BE2C (cell line): Measurements from ENCODE around the gene SLC7A7.
"Not testable (repeated sequence)": the region's sequence is repeated elsewhere in the genome, so short reads cannot be mapped to it uniquely, and the experiment has no call there.

Experiments
- DNase-seq: peaks from one replicate; pipeline ENCODE4 v3.0.0-alpha.2; 2020
- H3K27me3 ChIP-seq: fragments of 250-450 bp; sonication (Bioruptor Pico); 2 replicates; pipeline ENCODE4 v1.5.1; 2020; ENCODE audit warnings: mild to moderate bottlenecking
- H3K36me3 ChIP-seq: fragments of 250-450 bp; sonication (Bioruptor Pico); 2 replicates; pipeline ENCODE4 v1.5.1; 2020; ENCODE audit warnings: mild to moderate bottlenecking
- H3K4me1 ChIP-seq: fragments of 250-450 bp; sonication (Bioruptor Pico); 2 replicates; pipeline ENCODE4 v1.5.1; 2020
- H3K4me3 ChIP-seq: 2 replicates; pipeline ENCODE4 v1.5.1; 2011; ENCODE audit warnings: low read depth, low read length
- H3K9me3 ChIP-seq: fragments of 250-450 bp; sonication (Bioruptor Pico); 2 replicates; pipeline ENCODE4 v1.5.1; 2020
- CTCF ChIP-seq: IDR thresholded peaks from 2 replicates; pipeline ENCODE4 v1.5.1; 2012; ENCODE audit warnings: mild to moderate bottlenecking, low read depth, low read length

Gene SLC7A7

GRCh38 chr14:22786685-22787084, 28.6 kb downstream of the SLC7A7 start:
- TF ChIP-seq CTCF = no peak
- Histone ChIP-seq H3K4me1 (peaks cover 2% of the 10 kb centered on the region; the same call in 1 of the 2 replicates), H3K36me3 (no peaks in the 10 kb centered on the region), H3K4me3 (no peak overlapping the region), H3K9me3 (no peaks in the 10 kb centered on the region), H3K27me3 (peaks cover 5% of the 10 kb centered on the region)
- no peak for DNase-seq

DNA sequence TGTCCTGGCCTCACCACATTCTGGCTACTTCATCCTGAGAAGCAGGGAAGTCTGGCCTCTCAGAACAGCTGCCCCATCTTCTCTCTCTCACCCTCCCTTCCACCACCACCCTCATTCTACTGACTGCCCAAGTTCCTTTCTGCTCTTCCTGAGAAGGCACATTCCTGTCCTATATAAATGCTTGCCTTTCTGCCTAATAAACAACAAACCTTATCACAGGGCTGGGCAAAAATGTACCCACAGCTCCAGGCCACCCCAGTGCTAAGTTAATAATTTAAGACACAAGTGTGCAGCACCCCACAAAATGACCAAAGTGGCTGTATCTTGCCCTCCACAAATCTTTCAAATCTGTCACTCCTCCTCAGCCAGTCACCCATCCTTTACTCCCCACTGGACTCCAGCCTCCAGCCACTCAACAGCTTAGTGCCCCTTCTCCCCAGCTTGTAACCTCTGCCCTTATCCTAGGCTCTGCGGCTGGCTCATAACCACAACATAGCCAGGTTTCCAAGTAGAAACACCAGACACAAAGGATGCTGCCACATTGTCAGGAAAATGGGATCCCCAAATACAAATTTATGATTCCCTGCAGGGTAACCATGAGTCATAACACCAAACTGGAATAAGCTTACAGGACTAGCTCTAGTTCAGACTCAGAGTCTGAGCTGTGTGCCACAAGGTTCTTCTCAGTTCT, 33.8 kb downstream of the SLC7A7 start:
- no peaks in the 10 kb centered on the region for H3K4me1 ChIP-seq
- no peak for DNase-seq
- TF ChIP-seq CTCF = no peak

DNA sequence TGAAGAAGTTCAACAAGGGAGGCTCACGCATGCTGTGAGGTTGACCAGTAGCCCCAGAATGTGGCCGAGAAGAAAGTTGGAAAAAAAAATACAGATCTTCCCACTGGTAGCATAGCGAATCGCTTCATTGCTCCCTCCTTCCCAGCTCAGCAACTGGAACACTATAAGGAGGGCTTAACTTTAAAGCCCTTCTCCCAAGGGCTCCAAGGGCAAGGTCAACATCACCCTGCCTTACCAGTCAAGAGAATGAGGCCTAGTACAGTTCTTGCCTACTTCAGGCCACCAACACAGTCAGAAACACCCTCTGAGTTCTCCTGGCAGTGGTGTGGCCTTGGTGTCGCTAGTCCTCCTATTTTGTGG, 34.3 kb downstream of the SLC7A7 start:
- no peaks in the 10 kb centered on the region for H3K4me1 ChIP-seq
- H3K27me3 ChIP-seq = no peaks in the 10 kb centered on the region
- DNase-seq = no peak
- H3K9me3 ChIP-seq = no peaks in the 10 kb centered on the region
- no peak for TF ChIP-seq CTCF
- H3K4me3 ChIP-seq = no peak overlapping the region
- H3K36me3 ChIP-seq = no peaks in the 10 kb centered on the region

More for the DNA sequence above, 33.8 kb downstream of the SLC7A7 start:
- H3K36me3 ChIP-seq = no peaks in the 10 kb centered on the region
- no peaks in the 10 kb centered on the region for H3K9me3 ChIP-seq
- no peak overlapping the region for H3K4me3 ChIP-seq
- H3K27me3 ChIP-seq = no peaks in the 10 kb centered on the region

DNA sequence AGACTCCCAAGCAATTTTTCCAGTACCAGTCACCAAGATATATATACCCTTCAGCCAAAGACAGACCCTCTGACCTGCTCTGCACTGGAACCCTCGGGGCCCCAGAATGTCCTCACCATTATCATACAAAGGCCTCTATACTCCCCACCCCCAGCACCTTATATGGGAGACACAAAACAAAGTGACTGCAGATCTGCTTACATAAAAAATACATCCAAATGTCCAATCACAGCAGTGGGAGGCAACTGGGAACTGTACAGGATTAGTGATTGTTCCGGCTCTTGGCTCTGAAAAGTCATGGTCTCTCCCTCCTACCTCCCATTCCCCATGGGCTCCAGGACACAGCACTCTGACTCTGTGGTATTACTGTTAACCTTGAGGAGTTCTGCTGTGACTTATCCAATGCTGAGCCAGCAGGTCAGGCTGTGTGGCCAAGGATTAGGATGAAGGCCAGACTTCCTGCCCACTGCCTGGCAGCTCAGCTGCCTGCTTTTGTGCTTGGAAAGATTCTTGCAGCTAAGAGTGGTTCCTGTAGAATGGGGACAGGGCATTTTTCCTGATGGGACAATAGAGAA, 35.0 kb downstream of the SLC7A7 start:
- no peak for TF ChIP-seq CTCF
- Histone ChIP-seq H3K27me3 (no peaks in the 10 kb centered on the region), H3K4me1 (no peaks in the 10 kb centered on the region), H3K4me3 (no peak overlapping the region), H3K9me3 (no peaks in the 10 kb centered on the region), H3K36me3 (no peaks in the 10 kb centered on the region)
- no peak for DNase-seq

DNA sequence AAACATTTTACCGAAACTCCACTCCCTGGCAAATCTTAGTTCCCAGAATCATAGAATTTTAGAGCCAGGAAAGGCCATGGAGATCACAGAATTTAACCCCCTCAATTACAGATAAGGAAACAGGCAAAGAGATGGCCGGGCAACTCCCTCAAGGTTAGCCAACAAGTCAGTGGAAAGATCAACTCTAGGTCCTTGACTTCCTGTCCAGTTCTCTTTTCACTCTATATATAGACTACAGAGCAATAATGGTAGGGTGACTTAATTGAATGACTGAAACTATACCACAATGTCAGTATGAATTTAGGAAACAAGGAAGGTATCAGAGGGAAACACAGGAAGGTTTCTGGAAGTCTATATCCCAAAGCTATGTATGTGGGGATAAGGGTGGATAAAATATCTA, 37.2 kb downstream of the SLC7A7 start:
- no peak for TF ChIP-seq CTCF
- Histone ChIP-seq H3K9me3 (no peaks in the 10 kb centered on the region), H3K27me3 (no peaks in the 10 kb centered on the region), H3K4me1 (no peaks in the 10 kb centered on the region), H3K36me3 (no peaks in the 10 kb centered on the region), H3K4me3 (no peak overlapping the region)
- no peak for DNase-seq

GRCh38 chr14:22776849-22777248, 38.4 kb downstream of the SLC7A7 start:
- H3K36me3 ChIP-seq, H3K4me1 ChIP-seq, H3K9me3 ChIP-seq, H3K27me3 ChIP-seq, DNase-seq, H3K4me3 ChIP-seq: not testable (repeated sequence)
